SK-N-SH treated with all-trans-retinoic acid at 6 μM for 48 hours (cell line): Measurements from ENCODE around the gene ADAM19.
A peak's percentile ranks its signal among the peaks of the same experiment; 100 is the strongest.

Experiments
- ATAC-seq: fragments of 200-7000 bp; cut with Tn5 transposase; 3 replicates; pipeline ENCODE4 v1.9.1; 2020; ENCODE audit warnings: mild to moderate bottlenecking, moderate library complexity
- BACH2 ChIP-seq: fragments of 250-450 bp; sonication (Bioruptor Pico); IDR thresholded peaks from 2 replicates; pipeline ENCODE4 v1.9.0; 2021; ENCODE audit warnings: mild to moderate bottlenecking, borderline replicate concordance
- CREB5 ChIP-seq: fragments of 250-450 bp; sonication (Bioruptor Pico); IDR thresholded peaks from 2 replicates; pipeline ENCODE4 v1.5.1; 2020; ENCODE audit warnings: low read depth, mild to moderate bottlenecking, moderate library complexity
- CSDC2 ChIP-seq: fragments of 250-450 bp; sonication (Bioruptor Pico); IDR thresholded peaks from 2 replicates; pipeline ENCODE4 v1.5.0; 2020; ENCODE audit warnings: mild to moderate bottlenecking, moderate library complexity
- CSRNP3 ChIP-seq: fragments of 250-450 bp; sonication (Bioruptor Pico); IDR thresholded peaks from 2 replicates; pipeline ENCODE4 v1.5.1; 2021; ENCODE audit warnings: mild to moderate bottlenecking, moderate library complexity
- ESRRG ChIP-seq: fragments of 250-450 bp; sonication (Bioruptor Pico); IDR thresholded peaks from 2 replicates; pipeline ENCODE4 v1.6.1; 2021; ENCODE audit warnings: mild to moderate bottlenecking
- GLIS3 ChIP-seq: fragments of 250-450 bp; sonication (Bioruptor Pico); IDR thresholded peaks from 2 replicates; pipeline ENCODE4 v1.5.0; 2020; ENCODE audit warnings: mild to moderate bottlenecking, moderate library complexity
- ISL1 ChIP-seq: fragments of 250-450 bp; sonication (Bioruptor Pico); IDR thresholded peaks from 2 replicates; pipeline ENCODE4 v2.1.2; 2022; ENCODE audit warnings: mild to moderate bottlenecking, moderate library complexity
- OSR1 ChIP-seq: fragments of 250-450 bp; sonication (Bioruptor Pico); IDR thresholded peaks from 2 replicates; pipeline ENCODE4 v1.8.0; 2022; ENCODE audit warnings: moderate library complexity, mild to moderate bottlenecking, inconsistent platforms
- PATZ1 ChIP-seq: fragments of 250-450 bp; sonication (Bioruptor Pico); IDR thresholded peaks from 2 replicates; pipeline ENCODE4 v1.8.0; 2020; ENCODE audit warnings: mild to moderate bottlenecking, moderate library complexity, borderline replicate concordance
- RARB ChIP-seq: fragments of 250-450 bp; sonication (Bioruptor Pico); IDR thresholded peaks from 2 replicates; pipeline ENCODE4 v1.8.0; 2021; ENCODE audit warnings: mild to moderate bottlenecking, moderate library complexity
- SNAI2 ChIP-seq: fragments of 250-450 bp; sonication (Bioruptor Pico); IDR thresholded peaks from 2 replicates; pipeline ENCODE4 v1.5.0; 2020; ENCODE audit warnings: mild to moderate bottlenecking, moderate library complexity
- TOX ChIP-seq: fragments of 250-450 bp; sonication (Bioruptor Pico); IDR thresholded peaks from 2 replicates; pipeline ENCODE4 v1.8.0; 2021; ENCODE audit warnings: mild to moderate bottlenecking, moderate library complexity, borderline replicate concordance
- ZFP3 ChIP-seq: fragments of 250-450 bp; sonication (Bioruptor Pico); IDR thresholded peaks from 2 replicates; pipeline ENCODE4 v1.5.0; 2020; ENCODE audit warnings: mild to moderate bottlenecking, moderate library complexity

ADAM19 gene

GRCh38 chr5:157469687-157470086, 105.9 kb downstream of the ADAM19 start:
- ATAC-seq, result no peak
- TF ChIP-seq ESRRG (CRISPR knock-in tag) (no peak), GLIS3 (CRISPR knock-in tag) (no peak), ISL1 (no peak), CREB5 (CRISPR knock-in tag) (no peak), PATZ1 (CRISPR knock-in tag) (no peak), CSDC2 (CRISPR knock-in tag) (no peak)

GRCh38 chr5:157469073-157469472, 106.5 kb downstream of the ADAM19 start:
- no peak for ATAC-seq
- TF ChIP-seq OSR1 (CRISPR knock-in tag) (no peak), ZFP3 (CRISPR knock-in tag) (no peak), CREB5 (CRISPR knock-in tag) (no peak), RARB (no peak)

GRCh38 chr5:157468293-157468965, 107.1 kb downstream of the ADAM19 start:
- TF ChIP-seq OSR1 (CRISPR knock-in tag) (no peak), BACH2 (CRISPR knock-in tag) (no peak)
- ATAC-seq, result no peak

GRCh38 chr5:157464519-157465171, 110.9 kb downstream of the ADAM19 start:
- TF ChIP-seq TOX (CRISPR knock-in tag), result peak; percentile 6; the same call in 1 of the 2 replicates
- no peak for TF ChIP-seq CSRNP3 (CRISPR knock-in tag)
- TF ChIP-seq PATZ1 (CRISPR knock-in tag), result no peak
- TF ChIP-seq ISL1, result peak; percentile 31; the same call in 1 of the 2 replicates
- TF ChIP-seq SNAI2, result no peak
- TF ChIP-seq, all 23 proteins: peak for 2
- ATAC-seq, result peak; percentile 70

GRCh38 chr5:157463621-157464518, 111.7 kb downstream of the ADAM19 start:
- peak; percentile 13; the same call in 2 of the 3 replicates for ATAC-seq
- no peak for TF ChIP-seq BACH2 (CRISPR knock-in tag)
